Posterior cingulate gyrus (tissue), 11 donors: ENCODE data around the gene MTO1.
"Not testable (repeated sequence)": the region's sequence is repeated elsewhere in the genome, so short reads cannot be mapped to it uniquely, and the experiment has no call there.

ENCODE experiments used
- DNase-seq, 10 donors: peaks; one replicate each; pipeline versions ENCODE4 v3.0.0 to v3.0.0-alpha.2; 2020 to 2021; ENCODE audit warnings: mixed read lengths in 3 of 10
- intact Hi-C: fragments of 100-400 bp; cut with DNase I; formaldehyde crosslinking; loops from one replicate; pipeline ENCODE4 v1.15.1; 2023

Gene MTO1

GRCh38 chr6:73497915-73498314 is 36.4 kb downstream of the MTO1 start:
- DNase-seq = no peak
- intact Hi-C loops = no loop called here

- no peak for DNase-seq
- intact Hi-C loops = no loop called here
These were observed 41.7 kb downstream of the MTO1 start for GRCh38 chr6:73503027-73503772.

GRCh38 chr6:73504160-73504559 is 42.6 kb downstream of the MTO1 start:
- no peak for DNase-seq
- intact Hi-C loops = no loop called here

GRCh38 chr6:73505142-73505541 is 43.6 kb downstream of the MTO1 start:
- intact Hi-C loops = no loop called here
- DNase-seq = no peak

GRCh38 chr6:73505705-73506104 is 44.2 kb downstream of the MTO1 start:
- DNase-seq, intact Hi-C loops: not testable (repeated sequence)

- no peak for DNase-seq
- intact Hi-C loops = no loop called here
These were observed 44.7 kb downstream of the MTO1 start for GRCh38 chr6:73506246-73506645.

GRCh38 chr6:73508776-73509175 is 47.2 kb downstream of the MTO1 start:
- intact Hi-C loops = no loop called here

GRCh38 chr6:73509851-73510250 is 48.3 kb downstream of the MTO1 start:
- intact Hi-C loops = no loop called here
- no peak for DNase-seq

More at GRCh38 chr6:73508776-73509175, 47.2 kb downstream of the MTO1 start:
- DNase-seq = no peak

GRCh38 chr6:73511796-73512195 is 50.3 kb downstream of the MTO1 start:
- intact Hi-C loops = no loop called here
- no peak for DNase-seq

- intact Hi-C loops = no loop called here
These were observed 51.9 kb downstream of the MTO1 start for GRCh38 chr6:73513496-73513854.

GRCh38 chr6:73514746-73515110 is 53.2 kb downstream of the MTO1 start:
- intact Hi-C loops = loop anchor here (1.0 kb wide), 1 partner anchor 96 kb away; no protein-coding TSS in a partner anchor
- no peak for DNase-seq

More at GRCh38 chr6:73513496-73513854, 51.9 kb downstream of the MTO1 start:
- DNase-seq = no peak

GRCh38 chr6:73515204-73515655 is 53.7 kb downstream of the MTO1 start:
- no peak for DNase-seq
- intact Hi-C loops = loop anchor here (1.0 kb wide), 1 partner anchor 95 kb away; no protein-coding TSS in a partner anchor

GRCh38 chr6:73516514-73517489 is 55.3 kb downstream of the MTO1 start:
- DNase-seq = no peak
- intact Hi-C loops = no loop called here

- intact Hi-C loops, DNase-seq: not testable (repeated sequence)
These were observed 56.8 kb downstream of the MTO1 start for GRCh38 chr6:73518100-73518981.

GRCh38 chr6:73518982-73519881 is 57.7 kb downstream of the MTO1 start:
- DNase-seq, intact Hi-C loops: not testable (repeated sequence)

- DNase-seq = peak; percentile 51 to 95 (median 70)
- intact Hi-C loops = no loop called here
These were observed 58.6 kb downstream of the MTO1 start for GRCh38 chr6:73519926-73520687.

GRCh38 chr6:73520688-73521350 is 59.3 kb downstream of the MTO1 start, which contains the start of gene EEF1A1:
TSS of gene EEF1A1 (minus strand) at chr6:73521032. CDS start at chr6:73520026, 1,006 bp downstream.
- intact Hi-C loops = loop anchor here (1.0 kb wide), 2 partner anchors 59 to 133 kb away; no protein-coding TSS in a partner anchor
- peak; percentile 98 to 100 (median 98) for DNase-seq
